Hepatocyte (in vitro differentiated cells): ENCODE results near the gene SRGAP2C.
"Not testable (repeated sequence)": the region's sequence is repeated elsewhere in the genome, so short reads cannot be mapped to it uniquely, and the experiment has no call there.

ENCODE experiments used
- EZH2 ChIP-seq: fragments of 200-600 bp; sonication (generic); IDR thresholded peaks from 2 replicates; pipeline ENCODE4 v1.6.1; 2016; ENCODE audit warnings: antibody characterized with exemption, mild to moderate bottlenecking, borderline replicate concordance
- TF ChIP-seq, protein P1 (sequence below): fragments of 200-600 bp; sonication (generic); IDR thresholded peaks from 2 replicates; pipeline ENCODE4 v1.5.1; 2016; ENCODE audit warnings: antibody characterized with exemption, mild to moderate bottlenecking; ENCODE audit not compliant: poor library complexity

- TF ChIP-seq, protein P1, sequence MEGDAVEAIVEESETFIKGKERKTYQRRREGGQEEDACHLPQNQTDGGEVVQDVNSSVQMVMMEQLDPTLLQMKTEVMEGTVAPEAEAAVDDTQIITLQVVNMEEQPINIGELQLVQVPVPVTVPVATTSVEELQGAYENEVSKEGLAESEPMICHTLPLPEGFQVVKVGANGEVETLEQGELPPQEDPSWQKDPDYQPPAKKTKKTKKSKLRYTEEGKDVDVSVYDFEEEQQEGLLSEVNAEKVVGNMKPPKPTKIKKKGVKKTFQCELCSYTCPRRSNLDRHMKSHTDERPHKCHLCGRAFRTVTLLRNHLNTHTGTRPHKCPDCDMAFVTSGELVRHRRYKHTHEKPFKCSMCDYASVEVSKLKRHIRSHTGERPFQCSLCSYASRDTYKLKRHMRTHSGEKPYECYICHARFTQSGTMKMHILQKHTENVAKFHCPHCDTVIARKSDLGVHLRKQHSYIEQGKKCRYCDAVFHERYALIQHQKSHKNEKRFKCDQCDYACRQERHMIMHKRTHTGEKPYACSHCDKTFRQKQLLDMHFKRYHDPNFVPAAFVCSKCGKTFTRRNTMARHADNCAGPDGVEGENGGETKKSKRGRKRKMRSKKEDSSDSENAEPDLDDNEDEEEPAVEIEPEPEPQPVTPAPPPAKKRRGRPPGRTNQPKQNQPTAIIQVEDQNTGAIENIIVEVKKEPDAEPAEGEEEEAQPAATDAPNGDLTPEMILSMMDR, result not testable (repeated sequence)
- not testable (repeated sequence) for TF ChIP-seq EZH2
These were observed 16.5 kb downstream of the SRGAP2C start for GRCh38 chr1:121200985-121201981.
